MCF 10A (cell line): Measurements from ENCODE around the gene THAP12. TPM values are rescaled to one million over a fixed set of nuclear protein-coding genes. Genes with fewer than 3 reads are reported as not detected.
A peak's percentile ranks its signal among the peaks of the same experiment; 100 is the strongest.
"Not testable (repeated sequence)": the region's sequence is repeated elsewhere in the genome, so short reads cannot be mapped to it uniquely, and the experiment has no call there.

Source experiments
- BruUV-seq: library from RNA; stranded (reverse); fragments of 400-500 nt; replicated peaks from 2 replicates; lab custom pipeline; 2021; lab: Mats Ljungman, UMichigan
- CTCF ChIA-PET: fragments of 300-600 bp; sonication (Branson Sonifier 250); formaldehyde crosslinking; extraction: SDS; loops from one replicate; lab custom pipeline; 2021; ENCODE audit warnings: antibody characterized with exemption, inconsistent platforms; lab: Yijun Ruan, JAX
- POLR2A ChIA-PET: fragments of 300-600, 350-650 bp; sonication (Branson Sonifier 250); formaldehyde crosslinking; extraction: SDS; loops from one replicate; lab custom pipeline; 2020; ENCODE audit warnings: antibody characterized with exemption, inconsistent platforms; lab: Yijun Ruan, JAX
- DNase-seq: peaks from one replicate; pipeline ENCODE4 v3.0.0-alpha.2; 2018; ENCODE audit not compliant: unreplicated experiment
- H3K27ac Mint-ChIP-seq: one replicate; pipeline ENCODE4 v1.8.0; 2022; ENCODE audit warnings: mild to moderate bottlenecking, low read depth, mixed read lengths; ENCODE audit not compliant: unreplicated experiment
- H3K27me3 Mint-ChIP-seq: one replicate; pipeline ENCODE4 v1.8.0; 2022; ENCODE audit warnings: mixed read lengths; ENCODE audit not compliant: insufficient read depth, unreplicated experiment
- H3K36me3 Mint-ChIP-seq: one replicate; pipeline ENCODE4 v1.8.0; 2022; ENCODE audit warnings: mild to moderate bottlenecking, moderate library complexity, mixed read lengths; ENCODE audit not compliant: insufficient read depth, unreplicated experiment
- H3K4me1 Mint-ChIP-seq: one replicate; pipeline ENCODE4 v1.8.0; 2022; ENCODE audit warnings: mixed read lengths; ENCODE audit not compliant: insufficient read depth, unreplicated experiment
- H3K4me3 Mint-ChIP-seq: one replicate; pipeline ENCODE4 v1.8.0; 2022; ENCODE audit warnings: mild to moderate bottlenecking, moderate library complexity, mixed read lengths; ENCODE audit not compliant: unreplicated experiment
- H3K9me3 Mint-ChIP-seq: one replicate; pipeline ENCODE4 v1.8.0; 2022; ENCODE audit warnings: mixed read lengths; ENCODE audit not compliant: unreplicated experiment
- intact Hi-C: fragments of 100-400 bp; cut with micrococcal nuclease; formaldehyde crosslinking; loops from 2 replicates; pipeline ENCODE4 v1.14.1; 2022
- total RNA-seq: library from RNA; stranded (reverse); gene quantifications from 2 replicates; pipeline ENCODE4 v1.2.3, GENCODE V29; 2022
- TF ChIP-seq, protein P1 (sequence below): fragments of 200-600 bp; IDR thresholded peaks from one replicate; pipeline ENCODE4 v1.8.0; 2022; ENCODE audit warnings: antibody characterized with exemption, mild to moderate bottlenecking; ENCODE audit not compliant: unreplicated experiment

The THAP12 gene
- total RNA-seq, 1 experiment from 2014 or later: 49.3 TPM

DNA sequence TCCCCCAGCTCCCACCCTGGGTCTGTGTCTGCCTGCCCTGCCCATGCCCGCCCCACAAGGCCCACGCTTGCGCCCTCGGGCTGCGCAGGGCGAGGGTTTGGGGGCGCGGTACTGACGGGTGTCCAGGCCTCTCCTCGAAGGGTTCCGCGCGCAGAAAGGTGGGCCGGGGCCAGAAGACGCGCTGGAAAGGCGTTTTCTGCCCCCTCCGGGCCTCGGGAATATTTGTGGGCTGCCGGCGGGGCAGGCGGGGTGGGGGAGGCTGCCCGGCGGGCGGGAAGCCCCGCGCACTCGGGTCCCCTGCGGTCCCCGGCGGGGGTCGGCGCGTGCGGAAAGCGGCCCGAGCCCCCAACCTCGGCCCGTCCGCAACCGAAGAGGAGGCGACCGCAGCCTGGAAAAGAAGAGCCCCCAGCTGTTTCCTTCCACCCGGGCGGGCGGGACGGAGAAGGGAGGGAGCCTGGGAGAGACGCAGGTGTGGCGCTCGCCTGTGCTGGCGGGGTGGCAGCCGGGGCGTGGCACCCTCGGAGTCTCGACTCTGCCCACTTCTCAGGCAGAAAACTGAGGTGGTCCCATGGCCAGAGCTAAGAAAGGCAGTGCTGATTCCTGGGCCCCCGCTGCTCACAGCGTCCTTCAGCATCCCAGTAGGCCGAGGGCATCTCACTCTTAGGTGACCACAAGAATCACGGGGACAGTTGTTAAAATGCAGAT, 59.0 kb downstream of the THAP12 start:
- DNase-seq: no peak
- POLR2A ChIA-PET: no interaction called here
- H3K4me3 Mint-ChIP-seq: no peak overlapping the region
- no peaks in the 10 kb centered on the region for H3K9me3 Mint-ChIP-seq
- peak overlapping the region; percentile 40 for H3K27ac Mint-ChIP-seq
- no peaks in the 10 kb centered on the region for H3K36me3 Mint-ChIP-seq
- BruUV-seq: no TSS peak
- TF ChIP-seq, protein P1, sequence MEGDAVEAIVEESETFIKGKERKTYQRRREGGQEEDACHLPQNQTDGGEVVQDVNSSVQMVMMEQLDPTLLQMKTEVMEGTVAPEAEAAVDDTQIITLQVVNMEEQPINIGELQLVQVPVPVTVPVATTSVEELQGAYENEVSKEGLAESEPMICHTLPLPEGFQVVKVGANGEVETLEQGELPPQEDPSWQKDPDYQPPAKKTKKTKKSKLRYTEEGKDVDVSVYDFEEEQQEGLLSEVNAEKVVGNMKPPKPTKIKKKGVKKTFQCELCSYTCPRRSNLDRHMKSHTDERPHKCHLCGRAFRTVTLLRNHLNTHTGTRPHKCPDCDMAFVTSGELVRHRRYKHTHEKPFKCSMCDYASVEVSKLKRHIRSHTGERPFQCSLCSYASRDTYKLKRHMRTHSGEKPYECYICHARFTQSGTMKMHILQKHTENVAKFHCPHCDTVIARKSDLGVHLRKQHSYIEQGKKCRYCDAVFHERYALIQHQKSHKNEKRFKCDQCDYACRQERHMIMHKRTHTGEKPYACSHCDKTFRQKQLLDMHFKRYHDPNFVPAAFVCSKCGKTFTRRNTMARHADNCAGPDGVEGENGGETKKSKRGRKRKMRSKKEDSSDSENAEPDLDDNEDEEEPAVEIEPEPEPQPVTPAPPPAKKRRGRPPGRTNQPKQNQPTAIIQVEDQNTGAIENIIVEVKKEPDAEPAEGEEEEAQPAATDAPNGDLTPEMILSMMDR: no peak
- CTCF ChIA-PET: interaction anchor here (0.6 to 15.0 kb wide), 3 partner anchors 114 to 1046 kb away, joined by 4 to 271 read pairs (median 4); partner anchors contain the start of gene WNT11
- H3K27me3 Mint-ChIP-seq: no peaks in the 10 kb centered on the region
- intact Hi-C loops: loop anchor here (10.0 kb wide), 1 partner anchor 193 kb away; no protein-coding TSS in a partner anchor
- no peaks in the 10 kb centered on the region for H3K4me1 Mint-ChIP-seq

GRCh38 chr11:76321340-76321739, 59.6 kb downstream of the THAP12 start:
- Mint-ChIP-seq H3K4me1 (no peaks in the 10 kb centered on the region), H3K27me3 (no peaks in the 10 kb centered on the region), H3K4me3 (no peak overlapping the region), H3K9me3 (no peaks in the 10 kb centered on the region), H3K36me3 (no peaks in the 10 kb centered on the region), H3K27ac (peak overlapping the region; percentile 40)
- ChIA-PET CTCF (interaction anchor here (15.0 kb wide), 1 partner anchor 113 kb away, joined by 271 read pairs; the partner anchor contains the start of gene WNT11), POLR2A (no interaction called here)
- TF ChIP-seq, protein P1: no peak
- no TSS peak for BruUV-seq
- intact Hi-C loops: loop anchor here (10.0 kb wide), 1 partner anchor 193 kb away; no protein-coding TSS in a partner anchor
- DNase-seq: no peak

GRCh38 chr11:76320929-76321328, 60.0 kb downstream of the THAP12 start:
- Mint-ChIP-seq H3K27me3 (no peaks in the 10 kb centered on the region), H3K9me3 (no peaks in the 10 kb centered on the region), H3K36me3 (no peaks in the 10 kb centered on the region), H3K4me1 (no peaks in the 10 kb centered on the region), H3K27ac (no peak overlapping the region), H3K4me3 (no peak overlapping the region)
- ChIA-PET POLR2A (no interaction called here), CTCF (interaction anchor here (0.6 to 15.0 kb wide), 2 partner anchors 29 to 113 kb away, joined by 3 to 271 read pairs; partner anchors contain the start of gene WNT11)
- TF ChIP-seq, protein P1: no peak
- DNase-seq: no peak
- no TSS peak for BruUV-seq
- intact Hi-C loops: loop anchor here (10.0 kb wide), 1 partner anchor 194 kb away; no protein-coding TSS in a partner anchor

DNA sequence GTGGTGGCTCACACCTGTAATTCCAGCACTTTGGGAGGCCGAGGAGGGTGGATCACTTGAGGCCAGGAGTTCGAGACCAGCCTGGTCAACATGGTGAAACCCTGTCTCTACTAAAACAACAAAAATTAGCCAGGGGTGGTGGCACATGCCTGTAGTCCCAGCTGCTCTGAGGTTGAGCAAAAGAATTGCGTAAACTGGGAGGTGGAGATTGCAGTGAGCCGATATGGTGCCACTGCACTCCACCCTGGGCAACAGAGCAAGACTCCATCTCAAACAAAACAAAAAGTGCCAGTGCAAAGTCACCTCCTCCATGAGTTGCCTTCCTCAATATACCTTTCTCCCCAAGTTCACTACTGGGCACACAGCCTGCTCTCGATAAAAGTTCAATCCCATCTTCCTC, 61.1 kb downstream of the THAP12 start:
- H3K4me3 Mint-ChIP-seq, H3K9me3 Mint-ChIP-seq, H3K27ac Mint-ChIP-seq, DNase-seq, H3K27me3 Mint-ChIP-seq, H3K36me3 Mint-ChIP-seq, BruUV-seq, H3K4me1 Mint-ChIP-seq: not testable (repeated sequence)
- CTCF ChIA-PET: interaction anchor here (0.6 to 15.0 kb wide), 16 partner anchors 9 to 1314 kb away, joined by 3 to 271 read pairs (median 4); partner anchors contain the start of gene WNT11
- intact Hi-C loops: loop anchor here (1.0 to 10.0 kb wide), 3 partner anchors 162 to 423 kb away; no protein-coding TSS in a partner anchor
- POLR2A ChIA-PET: interaction anchor here (1.3 kb wide), 1 partner anchor 112 kb away, joined by 4 read pairs; no protein-coding TSS in a partner anchor
